Hematopoietic multipotent progenitor cell treated with erythropoietin and hydrocortisone succinate and interleukin-3 and kit ligand, for 8 days (in vitro differentiated cells): ENCODE measurements around the gene ANKS1A.

Source experiments
- DNase-seq: peaks from one replicate; pipeline ENCODE4 v3.0.0-alpha.2; 2015

The ANKS1A gene

DNA sequence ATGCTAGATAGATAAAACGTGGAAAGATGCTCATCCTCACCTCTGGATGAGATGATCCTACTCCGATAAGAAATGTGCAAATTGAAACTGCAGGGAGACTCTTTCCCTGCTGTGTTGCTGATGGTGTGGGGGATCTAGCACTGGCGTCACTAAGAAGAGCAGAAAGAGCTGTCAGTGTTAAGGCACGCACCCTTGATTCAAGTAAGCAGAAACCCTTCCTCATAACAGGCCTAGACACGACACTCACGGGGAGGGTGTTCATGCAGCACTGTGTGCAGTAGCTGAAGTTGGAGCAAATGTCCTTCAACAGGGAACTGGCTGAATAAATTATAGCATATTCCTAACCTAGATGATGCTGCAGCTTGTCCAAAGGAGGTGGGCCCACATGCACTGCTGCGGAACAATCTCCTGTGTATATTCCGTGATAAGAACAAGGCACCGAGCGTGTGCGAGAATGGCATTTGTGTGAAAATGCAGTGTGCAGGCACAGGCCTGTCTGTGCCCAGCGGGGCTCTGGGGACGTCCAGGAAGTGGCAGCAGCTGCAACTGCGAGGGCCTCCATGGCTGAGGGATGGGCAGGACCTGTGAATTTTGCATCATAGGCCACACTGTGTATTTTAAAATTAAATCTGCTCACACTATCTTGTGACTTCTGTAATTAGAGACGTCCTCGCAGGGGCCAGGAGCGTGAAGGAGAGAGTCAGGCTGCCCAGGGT, 188.1 kb downstream of the ANKS1A start:
- DNase-seq = no peak

DNA sequence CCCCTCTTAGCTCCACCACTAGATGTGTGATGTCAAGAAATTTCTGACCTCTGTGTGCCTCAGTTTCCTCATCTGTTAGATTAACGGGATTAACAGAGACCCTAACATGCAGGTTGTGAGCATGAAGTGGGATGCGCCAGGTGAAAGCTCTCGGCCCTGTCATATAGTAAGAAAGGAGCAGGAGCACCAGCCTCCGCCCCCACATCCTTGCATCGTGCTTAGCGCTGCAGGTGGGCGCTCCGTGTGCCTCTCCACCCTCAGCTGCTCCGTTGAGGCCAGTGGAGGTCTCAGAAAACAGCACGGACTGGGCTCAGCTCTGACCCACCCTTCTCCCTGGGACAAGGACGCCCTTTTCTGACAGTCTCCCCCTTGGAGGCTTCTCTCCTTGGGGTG, 188.7 kb downstream of the ANKS1A start:
- DNase-seq = no peak

DNA sequence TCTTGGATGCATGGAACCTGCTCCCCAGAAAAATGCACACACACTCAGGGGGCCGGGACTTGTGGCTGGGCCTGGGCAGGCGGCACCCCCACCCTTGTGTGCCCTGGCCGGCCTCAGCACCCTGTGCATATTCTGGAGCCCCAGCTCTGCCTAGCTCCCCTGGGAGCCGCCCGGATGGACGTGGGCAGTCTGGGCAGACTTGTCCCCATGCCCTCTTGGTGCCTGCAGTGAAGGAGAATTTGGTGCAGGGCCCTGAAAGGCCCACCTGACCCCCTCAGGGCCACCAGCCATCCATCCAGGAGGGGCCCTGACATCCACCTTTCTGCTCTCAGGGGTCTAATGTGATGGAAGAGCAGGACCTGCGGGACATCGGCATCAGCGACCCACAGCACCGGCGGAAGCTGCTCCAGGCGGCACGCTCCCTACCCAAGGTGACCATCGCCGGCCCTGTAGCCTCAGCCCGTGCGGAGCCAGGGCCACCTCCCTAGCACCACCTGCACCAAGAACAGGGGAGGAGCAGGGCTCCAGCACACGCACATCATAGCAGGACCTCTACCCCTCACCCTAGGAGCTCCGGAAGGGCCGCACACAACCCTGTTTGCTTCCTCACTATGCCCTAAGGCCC, 189.3 kb downstream of the ANKS1A start:
- DNase-seq = no peak

DNA sequence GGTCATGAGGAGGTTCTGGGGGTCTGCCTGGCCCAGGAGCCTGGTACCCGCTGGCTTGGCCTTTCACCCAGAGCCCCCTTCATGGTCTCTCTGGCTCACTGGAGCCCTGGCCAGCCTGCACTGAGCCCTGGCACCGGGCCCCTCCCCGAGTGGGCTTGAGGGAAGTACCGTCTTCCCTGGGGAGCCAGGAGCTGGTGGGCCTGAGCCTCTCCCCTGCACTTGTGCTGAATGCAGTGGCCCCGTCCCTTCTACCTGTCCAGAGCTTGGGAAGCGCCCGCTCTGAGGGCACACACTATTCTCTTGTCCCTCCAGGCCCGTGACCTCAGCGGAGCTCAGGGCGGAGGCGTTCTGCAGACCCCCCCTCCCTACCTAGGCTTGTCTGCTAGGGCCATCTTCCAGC, 189.8 kb downstream of the ANKS1A start:
- no peak for DNase-seq

DNA sequence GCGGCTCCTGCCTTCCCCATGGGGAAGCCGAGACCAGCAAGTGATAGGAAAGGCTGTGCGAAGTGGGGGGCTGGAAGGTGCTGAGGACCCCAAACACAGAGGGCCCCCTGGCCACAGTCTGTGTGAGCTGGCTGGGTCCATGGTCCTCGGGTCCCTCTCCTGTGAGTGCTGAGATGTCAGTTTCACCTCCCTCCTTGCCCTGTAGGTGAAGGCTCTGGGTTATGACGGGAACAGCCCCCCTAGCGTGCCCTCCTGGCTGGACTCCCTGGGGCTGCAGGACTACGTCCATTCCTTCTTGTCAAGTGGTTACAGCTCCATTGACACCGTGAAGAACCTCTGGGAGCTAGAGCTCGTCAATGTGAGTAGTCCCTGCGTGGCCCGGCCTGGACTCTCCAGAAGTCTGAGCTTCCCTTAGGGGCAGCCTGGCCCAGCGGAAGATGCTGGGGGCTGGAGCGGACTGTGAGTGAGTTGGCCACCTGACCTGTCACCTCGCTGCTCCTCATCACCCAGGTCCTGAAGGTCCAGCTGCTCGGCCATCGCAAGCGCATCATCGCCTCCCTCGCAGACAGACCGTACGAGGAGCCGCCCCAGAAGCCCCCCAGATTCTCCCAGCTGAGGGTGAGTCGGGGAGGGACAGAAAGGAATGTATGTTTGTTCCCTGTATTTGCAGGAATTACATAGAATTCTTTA, 190.4 kb downstream of the ANKS1A start:
- no peak for DNase-seq

DNA sequence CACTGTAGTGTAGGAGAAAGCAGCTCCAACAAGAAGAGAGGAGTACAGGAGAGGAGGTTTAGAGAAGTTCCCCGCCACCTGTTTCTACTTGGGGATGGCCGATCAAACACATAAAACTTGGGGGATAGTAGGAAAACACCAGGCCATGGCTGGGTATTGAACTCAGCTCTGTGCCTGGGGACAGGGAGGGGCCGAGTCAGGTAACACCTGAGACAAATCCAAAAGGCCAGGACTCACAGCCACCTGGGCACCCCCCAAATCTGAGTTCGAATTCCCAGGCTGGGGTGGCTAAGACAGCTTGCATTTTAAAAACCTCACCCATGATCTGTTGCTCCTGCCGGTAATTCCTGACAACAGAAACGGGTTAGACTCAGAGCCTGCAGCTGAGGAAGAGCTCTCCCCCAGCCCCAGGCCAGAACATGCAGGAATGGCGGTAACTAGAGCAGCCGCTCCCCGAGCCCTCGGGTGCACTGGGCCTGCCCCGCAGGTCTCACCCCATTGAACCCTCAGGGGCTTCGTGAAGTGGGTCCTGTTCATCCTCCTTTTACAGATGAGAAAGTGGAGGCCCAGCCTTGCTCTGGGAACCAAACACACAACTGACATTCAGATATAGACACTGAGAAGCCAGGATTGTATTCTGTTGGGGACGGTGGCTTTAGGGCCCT, 191.1 kb downstream of the ANKS1A start:
- no peak for DNase-seq

DNA sequence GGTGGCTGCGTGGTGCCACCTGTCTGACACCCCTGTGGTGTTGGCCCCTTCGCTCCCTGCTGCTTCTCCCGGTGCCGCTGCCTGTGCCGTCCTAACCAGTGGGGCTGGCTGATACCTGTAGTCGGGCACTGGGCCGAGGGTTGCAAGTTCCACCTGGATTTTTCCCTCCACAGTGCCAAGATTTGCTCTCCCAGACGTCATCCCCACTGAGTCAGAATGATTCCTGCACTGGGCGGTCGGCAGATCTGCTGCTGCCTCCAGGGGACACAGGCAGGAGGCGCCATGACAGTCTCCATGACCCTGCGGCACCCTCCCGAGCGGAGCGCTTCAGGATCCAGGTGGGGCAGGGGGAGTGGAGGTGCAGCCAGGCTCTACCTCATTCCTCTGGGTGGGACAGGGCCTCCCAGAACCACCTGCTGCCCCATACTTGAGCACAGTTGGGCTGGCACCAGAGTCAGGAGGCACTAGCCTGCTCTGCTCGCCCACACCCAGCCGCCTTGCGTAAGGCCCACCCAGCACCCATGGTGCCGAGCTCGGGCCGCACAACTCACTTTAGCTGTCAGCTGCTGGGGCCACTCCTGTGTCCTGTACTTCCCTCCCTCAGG, 191.9 kb downstream of the ANKS1A start:
- no peak for DNase-seq

DNA sequence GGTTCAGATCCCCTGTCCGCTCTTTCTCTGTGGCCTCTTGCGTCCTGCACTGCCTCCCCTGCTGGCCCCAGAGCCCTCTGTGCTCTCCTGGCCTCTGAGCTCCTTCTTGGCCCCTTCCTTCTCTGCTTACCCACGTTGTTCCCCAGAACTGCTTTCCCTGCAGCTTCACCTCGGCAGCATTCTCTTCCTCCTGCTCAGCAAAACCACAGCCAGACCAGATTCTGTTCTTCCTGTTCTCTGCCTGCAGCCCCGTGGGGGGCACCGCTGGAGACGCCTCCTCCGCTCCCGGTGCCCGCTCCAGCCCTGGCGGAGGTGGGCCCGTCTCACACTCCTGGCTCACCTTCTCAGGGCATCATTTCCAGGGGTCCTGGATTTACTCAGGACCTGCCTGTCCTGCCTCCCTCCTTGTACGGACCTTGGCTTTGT, 192.4 kb downstream of the ANKS1A start:
- DNase-seq = no peak

DNA sequence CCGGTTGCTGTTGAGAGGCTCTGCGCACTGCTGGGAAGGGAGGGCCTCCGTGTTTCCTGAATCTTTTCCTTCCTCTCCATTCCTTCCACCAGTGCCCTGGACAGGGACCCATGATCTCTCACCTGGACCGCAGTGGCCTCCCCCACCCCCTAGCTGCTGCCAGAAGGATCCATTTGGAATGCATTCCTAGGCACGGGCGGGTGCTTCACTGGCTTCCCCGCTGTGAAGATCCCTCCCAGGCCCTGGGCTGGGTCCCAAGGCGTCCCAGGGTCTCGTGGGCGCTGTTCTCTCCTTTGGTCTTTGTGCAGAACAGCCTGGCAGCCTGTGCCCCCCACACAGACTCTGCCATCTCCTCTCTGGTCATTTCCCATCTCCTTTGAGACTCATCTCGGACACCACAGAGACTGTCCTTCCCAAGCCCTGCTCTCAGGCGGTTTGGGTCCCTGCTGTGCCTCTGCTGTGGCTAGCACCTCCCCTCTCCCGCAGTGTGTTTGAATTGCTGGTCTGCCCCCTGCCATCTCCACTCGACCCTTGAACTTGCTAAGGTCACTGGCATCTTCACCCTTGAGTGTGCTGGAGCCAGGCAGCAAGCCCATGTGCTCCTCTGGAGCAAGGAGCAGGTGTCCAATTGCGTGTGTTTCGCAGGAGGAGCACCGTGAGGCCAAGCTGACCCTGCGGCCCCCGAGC, 193.1 kb downstream of the ANKS1A start:
- DNase-seq = no peak

DNA sequence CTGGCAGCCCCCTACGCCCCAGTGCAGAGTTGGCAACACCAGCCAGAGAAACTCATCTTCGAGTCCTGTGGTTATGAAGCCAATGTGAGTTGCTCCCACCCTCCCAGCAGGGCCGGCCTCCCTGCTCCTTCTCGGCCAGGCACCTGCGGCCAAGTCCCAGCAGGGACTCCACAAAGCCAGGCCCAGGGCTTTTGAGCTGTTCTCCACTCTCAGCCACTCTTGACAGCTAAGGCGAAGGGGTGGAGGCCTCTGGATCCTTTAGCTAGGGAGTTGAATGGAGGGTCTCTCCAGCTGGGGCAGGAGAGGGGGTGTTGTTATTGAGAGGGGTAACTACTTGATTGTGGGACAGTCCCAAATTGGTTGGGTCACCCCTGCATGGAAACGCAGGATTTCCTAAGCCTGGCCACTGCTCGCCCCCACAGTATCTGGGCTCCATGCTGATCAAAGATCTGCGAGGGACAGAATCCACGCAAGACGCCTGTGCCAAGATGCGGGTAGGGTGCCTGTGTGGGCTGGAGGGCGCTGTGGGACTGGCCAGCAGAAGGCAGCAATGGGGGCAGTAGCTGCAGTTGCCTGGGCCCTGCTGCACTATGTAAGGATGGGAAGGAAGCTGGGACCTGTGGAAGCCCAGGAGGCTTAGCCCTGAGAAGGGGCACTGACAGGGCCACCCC, 193.8 kb downstream of the ANKS1A start:
- DNase-seq = no peak

DNA sequence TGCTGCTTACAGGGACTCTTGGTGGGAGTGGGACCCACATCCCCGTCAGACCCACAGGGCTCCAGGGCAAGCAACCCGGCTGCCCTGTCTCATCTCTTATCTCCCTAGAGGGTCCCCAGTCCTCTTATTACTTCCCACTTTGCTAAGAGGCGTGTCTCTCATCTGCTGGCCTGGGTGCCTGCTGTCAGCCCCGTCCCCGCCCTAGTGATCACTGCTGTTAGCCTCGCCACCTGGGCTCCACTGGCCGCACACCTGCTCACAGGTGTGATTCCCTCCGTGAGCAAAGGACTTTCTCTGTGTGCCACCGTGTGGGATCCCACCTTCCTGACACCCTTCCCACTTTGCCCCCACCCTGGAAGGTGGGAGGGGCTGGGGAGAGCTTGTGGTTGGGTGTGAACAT, 194.5 kb downstream of the ANKS1A start:
- no peak for DNase-seq

DNA sequence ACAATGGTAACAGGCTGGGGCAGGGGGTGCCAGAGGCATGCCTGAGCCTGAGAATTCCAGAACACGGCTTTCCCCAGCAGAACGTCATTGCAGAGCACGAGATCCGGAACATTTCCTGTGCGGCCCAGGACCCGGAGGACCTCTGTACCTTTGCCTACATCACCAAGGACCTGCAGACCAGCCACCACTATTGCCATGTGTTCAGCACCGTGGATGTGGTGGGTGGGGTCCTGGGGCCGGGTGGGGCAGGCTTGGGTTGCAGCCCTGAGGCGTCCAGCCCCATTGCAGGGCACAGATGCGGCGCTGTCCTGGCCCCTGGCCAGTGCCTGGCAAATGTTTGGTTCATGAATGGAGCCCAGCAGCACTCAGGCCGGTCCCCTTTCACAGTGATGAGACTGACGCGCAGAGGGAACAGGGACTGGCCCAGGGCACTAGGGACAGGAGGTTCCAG, 195.0 kb downstream of the ANKS1A start:
- no peak for DNase-seq

DNA sequence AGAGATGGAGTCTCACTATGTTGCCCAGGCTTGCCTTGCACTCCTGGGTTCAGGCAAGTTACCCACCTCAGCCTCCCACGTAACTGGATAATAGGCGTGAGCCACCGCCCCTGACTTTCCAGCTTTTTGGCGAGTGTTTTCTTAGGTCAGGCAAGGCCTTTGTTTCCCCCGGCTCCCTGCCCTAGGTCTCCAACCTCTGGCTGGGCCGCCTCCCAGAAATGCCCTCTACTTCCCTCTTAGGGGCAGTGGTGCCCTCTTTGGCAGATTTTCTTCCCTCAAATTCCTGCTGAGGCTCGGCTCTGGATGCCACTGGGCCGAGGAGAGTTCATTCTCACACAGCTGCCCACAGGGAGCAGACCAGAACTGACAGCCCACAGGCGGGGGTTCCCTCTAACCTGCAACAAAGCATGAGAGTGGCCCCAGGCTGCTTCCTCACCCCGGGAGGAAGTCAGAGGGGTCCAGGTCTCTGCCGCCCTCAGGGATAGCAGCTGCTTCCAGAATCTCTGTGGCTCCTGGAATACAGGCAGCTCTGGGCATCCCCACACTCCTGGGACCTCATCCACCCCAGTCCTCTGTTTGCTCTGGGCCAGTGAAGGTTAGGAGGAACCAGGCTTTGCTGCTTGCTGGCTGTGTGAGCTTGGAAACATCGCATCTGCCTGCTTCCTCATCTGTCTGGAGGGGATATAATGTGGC, 195.6 kb downstream of the ANKS1A start:
- DNase-seq = no peak

DNA sequence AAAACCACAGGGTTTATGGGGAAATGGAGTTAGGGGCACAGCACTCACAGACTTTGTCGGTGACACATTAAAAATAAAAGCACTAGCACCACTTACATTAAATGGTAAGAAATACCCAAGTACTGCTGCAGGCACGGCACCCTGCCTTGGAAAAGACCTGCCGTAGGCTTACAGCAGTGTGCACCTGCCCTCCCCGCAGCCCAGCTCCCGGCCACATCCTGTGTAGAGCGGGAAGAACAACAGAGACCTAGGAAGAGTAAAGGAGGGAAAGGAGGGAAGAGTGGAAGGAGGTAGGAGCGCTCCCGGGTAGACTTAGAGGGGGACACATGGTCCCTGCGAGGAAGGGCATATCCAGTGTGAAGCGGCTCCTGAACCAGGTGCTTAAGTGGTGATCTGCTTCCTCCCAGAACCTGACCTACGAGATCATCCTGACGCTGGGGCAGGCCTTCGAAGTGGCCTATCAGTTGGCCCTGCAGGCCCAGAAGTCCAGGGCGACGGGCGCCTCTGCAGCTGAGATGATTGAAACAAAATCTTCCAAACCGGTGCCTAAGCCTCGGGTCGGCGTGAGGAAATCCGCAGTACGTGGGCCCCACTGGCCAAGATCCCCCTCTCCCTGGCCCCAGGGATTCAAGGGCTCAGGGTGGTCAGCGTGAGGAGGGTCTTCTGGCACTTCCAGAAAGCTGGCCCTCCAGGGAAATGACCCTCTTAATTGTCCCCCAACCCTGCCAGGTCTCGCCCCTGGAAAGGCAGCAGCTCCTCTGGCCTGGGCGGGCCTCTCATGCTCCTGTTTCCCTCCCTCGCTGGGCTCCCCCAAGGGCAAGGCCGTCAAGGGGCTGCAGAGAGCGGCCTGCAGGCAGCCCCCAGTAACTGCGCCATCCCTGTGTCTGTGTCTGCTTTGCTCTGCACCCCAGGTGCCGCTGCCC, 196.6 kb downstream of the ANKS1A start:
- DNase-seq = no peak

DNA sequence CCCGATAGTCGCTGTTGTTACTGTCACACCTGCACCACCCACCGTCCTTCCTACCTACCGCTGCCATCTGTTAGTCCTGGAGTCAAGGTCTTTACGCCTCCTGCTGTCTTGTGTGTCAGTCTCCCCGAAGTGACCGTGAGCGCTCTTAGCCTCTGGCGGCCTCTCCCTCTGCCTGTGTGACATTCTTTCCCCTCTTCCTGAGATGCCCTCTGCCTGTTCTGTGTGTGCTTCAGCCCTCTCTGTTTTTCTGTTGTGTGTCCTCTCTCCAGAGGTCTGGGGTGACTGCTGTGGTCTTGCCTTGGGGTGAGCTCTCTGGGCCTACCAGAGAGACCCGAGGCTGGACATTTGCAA, 197.2 kb downstream of the ANKS1A start:
- no peak for DNase-seq

DNA sequence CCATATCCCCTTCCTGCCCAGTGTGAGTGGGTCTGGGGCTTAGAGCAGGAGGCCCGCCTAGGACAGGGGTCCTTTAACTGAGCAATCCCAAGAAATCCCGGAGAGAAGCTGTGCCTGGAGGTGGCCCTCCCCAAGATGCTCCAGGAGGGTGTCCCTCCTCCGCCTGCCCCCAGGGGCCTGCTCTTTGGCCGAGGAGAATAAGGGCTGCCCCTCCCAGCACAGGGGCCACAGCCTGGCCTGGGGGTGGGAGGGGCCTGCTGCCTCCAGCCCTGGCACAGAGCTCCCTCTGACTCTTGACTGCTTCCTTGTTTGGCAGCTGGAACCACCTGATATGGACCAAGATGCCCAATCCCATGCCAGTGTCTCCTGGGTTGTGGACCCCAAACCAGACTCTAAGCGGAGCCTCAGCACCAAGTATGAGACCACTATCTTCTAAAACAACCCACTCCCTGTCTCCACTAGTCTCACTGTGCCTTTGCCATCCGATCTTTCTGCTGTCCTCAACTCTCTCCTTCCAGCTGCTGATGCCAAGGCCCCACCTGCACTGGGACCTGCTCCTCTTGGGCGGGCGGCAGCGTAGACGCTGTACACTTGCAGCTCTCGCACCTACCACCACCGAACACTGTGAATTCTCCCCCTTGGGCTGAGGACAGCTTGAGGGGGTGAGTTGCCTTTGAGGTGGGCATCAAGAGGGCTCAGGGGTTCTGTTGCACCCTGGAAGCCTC, 197.7 kb downstream of the ANKS1A start:
- no peak for DNase-seq

DNA sequence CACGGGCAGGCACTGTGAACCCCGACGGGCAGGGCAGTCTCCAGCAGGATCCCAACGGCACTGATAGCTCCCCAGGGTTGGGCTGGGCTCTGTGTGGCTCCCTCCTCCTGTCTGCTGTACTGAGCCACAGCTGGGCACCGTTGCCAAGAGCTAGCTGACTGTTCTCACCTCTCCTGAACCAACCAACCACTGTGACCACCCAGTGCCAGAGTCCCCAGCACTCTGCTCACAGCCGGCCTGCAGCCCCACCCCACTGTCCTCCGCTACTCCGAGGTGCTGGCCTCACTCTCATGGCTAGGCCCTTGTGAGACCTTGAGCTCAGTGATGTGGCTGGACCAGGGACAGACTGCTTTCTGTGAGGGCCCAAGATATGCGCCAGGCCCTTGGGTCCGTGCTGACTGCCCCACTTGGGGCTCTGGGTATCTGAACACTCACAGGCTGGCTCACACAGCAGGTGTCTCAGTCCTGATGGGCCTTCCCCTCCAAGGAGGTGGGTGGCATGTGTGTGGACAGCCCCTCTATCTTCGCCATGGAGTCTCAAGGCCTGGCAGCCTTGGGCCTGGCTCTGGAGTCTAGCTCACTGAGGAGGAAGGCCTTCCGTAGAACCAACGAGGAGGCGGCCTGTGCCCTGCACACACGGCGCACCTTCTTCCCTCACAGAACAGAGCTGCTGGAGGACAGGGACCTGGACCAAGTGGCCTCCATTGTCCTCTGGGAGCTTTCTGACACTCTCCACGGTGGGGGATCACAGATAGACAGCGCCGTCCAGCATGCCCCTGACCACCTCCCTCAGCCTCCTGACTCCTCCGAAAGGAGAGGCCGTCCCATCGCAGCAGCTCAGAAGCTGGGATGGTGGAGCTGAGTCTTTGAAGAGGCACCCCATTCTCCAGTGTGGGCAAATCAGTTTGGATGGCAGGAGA, 198.6 kb downstream of the ANKS1A start:
- DNase-seq = no peak
